Brain microvascular endothelial cell (primary cell): ENCODE measurements around the gene SLC4A7.
A peak's percentile ranks its signal among the peaks of the same experiment; 100 is the strongest.

Source experiments
- DNase-seq: peaks from one replicate; pipeline ENCODE4 v3.0.0-alpha.2; 2020
- H3K27ac ChIP-seq: fragments of 250-450 bp; sonication (Bioruptor Pico); 2 replicates; pipeline ENCODE4 v1.5.1; 2020; ENCODE audit warnings: mild to moderate bottlenecking, moderate library complexity
- H3K27me3 ChIP-seq: fragments of 250-450 bp; sonication (Bioruptor Pico); replicated peaks from 2 replicates; pipeline ENCODE4 v1.5.1; 2020; ENCODE audit warnings: mild to moderate bottlenecking
- H3K36me3 ChIP-seq: fragments of 250-450 bp; sonication (Bioruptor Pico); replicated peaks from 2 replicates; pipeline ENCODE4 v1.5.1; 2020; ENCODE audit warnings: mild to moderate bottlenecking
- H3K4me3 ChIP-seq: 2 replicates; pipeline ENCODE4 v1.5.1; 2011; ENCODE audit warnings: low read depth, mild to moderate bottlenecking, control low read depth, low read length, moderate library complexity
- in situ Hi-C: cut with HindIII; loops from 2 replicates; pipeline ENCODE4 v1.10.0; 2017; ENCODE audit warnings: low sequenced_read_pairs, low pct_ligation_motif_present
- TF ChIP-seq, protein P1 (sequence below): IDR thresholded peaks from 2 replicates; pipeline ENCODE4 v1.5.1; 2011; ENCODE audit warnings: low read depth, mild to moderate bottlenecking, moderate library complexity, low read length, control low read depth, inconsistent platforms; ENCODE audit errors: missing control alignments

SLC4A7 gene

GRCh38 chr3:27526614-27527315, 42.6 kb upstream of the SLC4A7 start:
- Histone ChIP-seq H3K27me3 (no peaks in the 10 kb centered on the region), H3K27ac (no peak overlapping the region)

GRCh38 chr3:27521872-27522265, 37.7 kb upstream of the SLC4A7 start:
- TF ChIP-seq, protein P1, sequence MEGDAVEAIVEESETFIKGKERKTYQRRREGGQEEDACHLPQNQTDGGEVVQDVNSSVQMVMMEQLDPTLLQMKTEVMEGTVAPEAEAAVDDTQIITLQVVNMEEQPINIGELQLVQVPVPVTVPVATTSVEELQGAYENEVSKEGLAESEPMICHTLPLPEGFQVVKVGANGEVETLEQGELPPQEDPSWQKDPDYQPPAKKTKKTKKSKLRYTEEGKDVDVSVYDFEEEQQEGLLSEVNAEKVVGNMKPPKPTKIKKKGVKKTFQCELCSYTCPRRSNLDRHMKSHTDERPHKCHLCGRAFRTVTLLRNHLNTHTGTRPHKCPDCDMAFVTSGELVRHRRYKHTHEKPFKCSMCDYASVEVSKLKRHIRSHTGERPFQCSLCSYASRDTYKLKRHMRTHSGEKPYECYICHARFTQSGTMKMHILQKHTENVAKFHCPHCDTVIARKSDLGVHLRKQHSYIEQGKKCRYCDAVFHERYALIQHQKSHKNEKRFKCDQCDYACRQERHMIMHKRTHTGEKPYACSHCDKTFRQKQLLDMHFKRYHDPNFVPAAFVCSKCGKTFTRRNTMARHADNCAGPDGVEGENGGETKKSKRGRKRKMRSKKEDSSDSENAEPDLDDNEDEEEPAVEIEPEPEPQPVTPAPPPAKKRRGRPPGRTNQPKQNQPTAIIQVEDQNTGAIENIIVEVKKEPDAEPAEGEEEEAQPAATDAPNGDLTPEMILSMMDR: no peak
- Histone ChIP-seq H3K36me3 (no peaks in the 10 kb centered on the region), H3K4me3 (no peak overlapping the region), H3K27me3 (no peaks in the 10 kb centered on the region), H3K27ac (peak overlapping the region; percentile 79)
- no peak for DNase-seq
- in situ Hi-C loops: no loop called here

More at GRCh38 chr3:27526614-27527315, 42.6 kb upstream of the SLC4A7 start:
- TF ChIP-seq, protein P1: no peak
- no peak for DNase-seq
- no peaks in the 10 kb centered on the region for H3K36me3 ChIP-seq
- no peak overlapping the region for H3K4me3 ChIP-seq
- in situ Hi-C loops: no loop called here

- Histone ChIP-seq H3K36me3 (no peaks in the 10 kb centered on the region), H3K27me3 (no peaks in the 10 kb centered on the region), H3K4me3 (no peak overlapping the region), H3K27ac (peak overlapping the region; percentile 79)
- DNase-seq: peak; percentile 89
- in situ Hi-C loops: no loop called here
- TF ChIP-seq, protein P1: no peak
Measured at GRCh38 chr3:27521179-27521871, 37.1 kb upstream of the SLC4A7 start.

DNA sequence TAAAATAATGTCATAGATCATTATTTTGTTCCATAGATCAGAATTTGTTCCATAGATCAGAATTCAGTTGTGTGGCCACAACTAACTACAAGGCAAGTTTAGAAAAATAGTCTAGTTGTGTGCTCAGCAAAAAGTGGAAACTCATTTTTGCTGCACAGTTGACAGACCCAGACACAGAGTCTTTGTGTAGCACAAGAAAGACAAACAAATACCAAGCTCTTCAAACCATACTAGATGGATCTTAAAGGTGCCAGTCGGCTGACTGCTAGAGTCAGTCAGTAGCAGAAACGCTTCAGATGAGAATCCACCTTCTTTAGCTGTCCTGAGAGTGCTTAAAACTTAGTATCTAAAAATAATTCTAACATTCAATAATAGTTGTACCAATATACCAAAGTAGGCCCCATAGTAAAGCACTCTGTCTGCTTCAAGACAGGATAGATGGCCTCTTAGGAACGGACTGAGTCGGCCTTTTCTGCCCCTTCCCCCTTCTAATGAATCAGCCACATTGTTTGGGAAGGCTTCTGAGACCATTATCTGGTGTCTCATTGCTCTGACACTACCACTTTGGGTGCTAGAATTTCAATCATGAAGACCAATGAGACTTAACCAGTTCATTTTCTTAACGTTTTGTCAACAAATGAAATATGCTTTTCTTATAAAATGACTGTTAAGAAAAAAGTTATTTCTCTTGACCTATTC, 27.7 kb upstream of the SLC4A7 start:
- Histone ChIP-seq H3K27me3 (no peaks in the 10 kb centered on the region), H3K36me3 (no peaks in the 10 kb centered on the region), H3K27ac (no peak overlapping the region), H3K4me3 (no peak overlapping the region)
- in situ Hi-C loops: no loop called here
- DNase-seq: no peak
- TF ChIP-seq, protein P1: no peak

DNA sequence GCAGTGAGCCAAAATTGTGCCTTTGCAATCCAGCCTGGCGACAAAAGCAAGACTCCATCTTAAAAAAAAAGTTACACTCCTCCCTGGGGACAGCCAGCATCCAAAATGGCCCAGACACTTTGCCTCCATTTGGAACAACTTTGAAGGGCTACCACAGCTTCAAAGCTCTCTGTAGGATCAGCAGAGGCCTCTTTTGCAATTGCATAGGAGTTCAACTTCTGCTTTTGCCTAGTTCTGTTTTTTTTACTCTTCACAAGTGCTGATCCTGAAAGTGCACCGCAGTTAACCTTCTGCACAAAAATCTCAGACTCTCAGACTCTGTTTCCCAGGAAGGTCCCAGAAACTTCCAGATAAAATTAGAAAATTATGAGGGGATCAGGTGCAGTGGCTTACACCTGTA, 25.2 kb upstream of the SLC4A7 start:
- Histone ChIP-seq H3K36me3 (no peaks in the 10 kb centered on the region), H3K27me3 (no peaks in the 10 kb centered on the region), H3K4me3 (no peak overlapping the region), H3K27ac (no peak overlapping the region)
- in situ Hi-C loops: no loop called here
- TF ChIP-seq, protein P1: no peak
- no peak for DNase-seq
